Measurements from ENCODE around the gene NLRP5.
"Not testable (repeated sequence)": the region's sequence is repeated elsewhere in the genome, so short reads cannot be mapped to it uniquely, and the experiment has no call there.

NLRP5 gene

GRCh38 chr19:56097776-56098175 is 111.2 kb downstream of the NLRP5 start:
- no peak for TF ChIP-seq CTCF (IDR thresholded peaks at IDR 0.05)
- no peak for DNase-seq
- Histone ChIP-seq H3K9me3 (no peaks in the 10 kb centered on the region), H3K36me3 (peaks cover 16 to 69% (median 37%) of the 10 kb centered on the region in 3 donors), H3K27ac (no peak overlapping the region), H3K4me3 (no peak overlapping the region), H3K27me3 (no peaks in the 10 kb centered on the region), H3K4me1 (peaks cover 0 to 3% (median 0%) of the 10 kb centered on the region in 4 donors)
- intact Hi-C loops (cut with DNase I; ENCODE audit: low total_unique reads): no loop called here

GRCh38 chr19:56098237-56098636 is 111.7 kb downstream of the NLRP5 start:
- H3K4me1 ChIP-seq; DNase-seq; H3K27me3 ChIP-seq; intact Hi-C loops (cut with DNase I; ENCODE audit: low total_unique reads); H3K27ac ChIP-seq; H3K9me3 ChIP-seq; H3K4me3 ChIP-seq: not testable (repeated sequence)
- peaks cover 16 to 69% (median 41%) of the 10 kb centered on the region in 3 donors for H3K36me3 ChIP-seq

- intact Hi-C loops (cut with DNase I; ENCODE audit: low total_unique reads): no loop called here
- Histone ChIP-seq H3K27me3 (no peaks in the 10 kb centered on the region), H3K4me3 (no peak overlapping the region), H3K9me3 (no peaks in the 10 kb centered on the region), H3K4me1 (peaks cover 0 to 3% (median 0%) of the 10 kb centered on the region in 4 donors), H3K27ac (no peak overlapping the region), H3K36me3 (peaks cover 16 to 64% (median 42%) of the 10 kb centered on the region in 3 donors)
- TF ChIP-seq CTCF (IDR thresholded peaks at IDR 0.05): no peak
- DNase-seq: no peak
Measured at GRCh38 chr19:56098731-56099568, 112.4 kb downstream of the NLRP5 start.

GRCh38 chr19:56099638-56100539 is 113.3 kb downstream of the NLRP5 start:
- Histone ChIP-seq H3K4me1 (peaks cover 0 to 9% (median 2%) of the 10 kb centered on the region in 4 donors), H3K27ac (no peak overlapping the region), H3K4me3 (no peak overlapping the region), H3K9me3 (no peaks in the 10 kb centered on the region), H3K27me3 (no peaks in the 10 kb centered on the region), H3K36me3 (peaks cover 16 to 58% (median 42%) of the 10 kb centered on the region in 3 donors)
- DNase-seq: no peak
- no peak for TF ChIP-seq CTCF (IDR thresholded peaks at IDR 0.05)
- intact Hi-C loops (cut with DNase I; ENCODE audit: low total_unique reads): loop anchor here (10.0 kb wide), 1 partner anchor 215 kb away; the partner anchor contains the start of gene ZSCAN5A

GRCh38 chr19:56101095-56101494 is 114.5 kb downstream of the NLRP5 start:
- no peak for TF ChIP-seq CTCF (IDR thresholded peaks at IDR 0.05)
- H3K36me3 ChIP-seq: peaks cover 13 to 62% (median 37%) of the 10 kb centered on the region in 3 donors
- no peak for DNase-seq
- no peaks in the 10 kb centered on the region for H3K27me3 ChIP-seq
- H3K9me3 ChIP-seq: no peaks in the 10 kb centered on the region
- no peak overlapping the region for H3K27ac ChIP-seq
- peaks cover 0 to 19% (median 12%) of the 10 kb centered on the region in 4 donors for H3K4me1 ChIP-seq
- no peak overlapping the region for H3K4me3 ChIP-seq
- intact Hi-C loops (cut with DNase I; ENCODE audit: low total_unique reads): loop anchor here (10.0 kb wide), 1 partner anchor 214 kb away; the partner anchor contains the start of gene ZSCAN5A

Measured in tibial artery (tissue), 4 donors.